HepG2 (cell line): ENCODE data around the gene SSR2.

Experiments
- CTCF ChIP-seq: sonication (generic); formaldehyde crosslinking; IDR thresholded peaks from 2 replicates; pipeline ENCODE4 v1.5.0; 2020; ENCODE audit warnings: mild to moderate bottlenecking, missing genetic modification reagents, moderate library complexity
- ELF1 ChIP-seq: sonication (generic); formaldehyde crosslinking; IDR thresholded peaks from 2 replicates; pipeline ENCODE4 v1.4.0; 2020; ENCODE audit warnings: missing genetic modification reagents
- ETV6 ChIP-seq: sonication (generic); formaldehyde crosslinking; conservative IDR thresholded peaks from 2 replicates; pipeline ENCODE4 v1.4.0; 2020; ENCODE audit warnings: missing genetic modification reagents
- EZH2 ChIP-seq: conservative IDR thresholded peaks from 2 replicates; pipeline ENCODE4 v1.6.1; 2012; ENCODE audit warnings: mild to moderate bottlenecking, low read depth, low read length, moderate library complexity
- HIVEP1 ChIP-seq: sonication (generic); formaldehyde crosslinking; IDR thresholded peaks from 2 replicates; pipeline ENCODE4 v1.4.0; 2020; ENCODE audit warnings: mild to moderate bottlenecking, missing genetic modification reagents
- MXI1 ChIP-seq: IDR thresholded peaks from 3 replicates; pipeline ENCODE4 v1.6.1; 2012; ENCODE audit warnings: low read depth, low read length, inconsistent platforms, borderline replicate concordance
- PHF5A ChIP-seq: IDR thresholded peaks from one replicate; pipeline ENCODE4 v1.6.1; 2018; ENCODE audit warnings: low read depth, missing genetic modification reagents; ENCODE audit not compliant: unreplicated experiment
- TBX2 ChIP-seq: sonication (generic); formaldehyde crosslinking; IDR thresholded peaks from 2 replicates; pipeline ENCODE4 v1.5.0; 2020; ENCODE audit warnings: missing genetic modification reagents, mild to moderate bottlenecking, borderline replicate concordance
- ZNF331 ChIP-seq: sonication (generic); formaldehyde crosslinking; IDR thresholded peaks from 2 replicates; pipeline ENCODE4 v1.4.0; 2020; ENCODE audit warnings: missing genetic modification reagents
- ZNF513 ChIP-seq: sonication (generic); formaldehyde crosslinking; conservative IDR thresholded peaks from 2 replicates; pipeline ENCODE4 v1.5.0; 2020; ENCODE audit warnings: missing genetic modification reagents
- ZNF749 ChIP-seq: sonication (generic); formaldehyde crosslinking; IDR thresholded peaks from 2 replicates; pipeline ENCODE4 v1.8.0; 2022; ENCODE audit warnings: mild to moderate bottlenecking, missing genetic modification reagents, moderate library complexity, borderline replicate concordance
- TF ChIP-seq, protein P1 (sequence below), 2 experiments: sonication (generic) in 1 of 2; formaldehyde crosslinking in 1 of 2; IDR thresholded peaks; 2 replicates each; pipeline versions ENCODE4 v1.4.0 to v1.6.1; 2016 to 2020; ENCODE audit warnings: borderline replicate concordance in 1 of 2, low read depth in 1 of 2, mild to moderate bottlenecking in 1 of 2, missing genetic modification reagents in 1 of 2
- TF ChIP-seq, protein P2 (sequence below): fragments of 450-650 bp; IDR thresholded peaks from 2 replicates; pipeline ENCODE4 v1.6.1; 2017

GRCh38 chr1:155970531-155971167 is 50.1 kb downstream of the SSR2 start:
- TF ChIP-seq ETV6 (CRISPR knock-in tag) (no peak), EZH2 (no peak), PHF5A (no peak), HIVEP1 (CRISPR knock-in tag) (no peak), ZNF513 (no peak), ELF1 (CRISPR knock-in tag) (no peak), ZNF749 (no peak), TBX2 (CRISPR knock-in tag) (no peak), MXI1 (no peak), ZNF331 (CRISPR knock-in tag) (no peak), CTCF (CRISPR knock-in tag) (no peak)
- TF ChIP-seq, protein P1, sequence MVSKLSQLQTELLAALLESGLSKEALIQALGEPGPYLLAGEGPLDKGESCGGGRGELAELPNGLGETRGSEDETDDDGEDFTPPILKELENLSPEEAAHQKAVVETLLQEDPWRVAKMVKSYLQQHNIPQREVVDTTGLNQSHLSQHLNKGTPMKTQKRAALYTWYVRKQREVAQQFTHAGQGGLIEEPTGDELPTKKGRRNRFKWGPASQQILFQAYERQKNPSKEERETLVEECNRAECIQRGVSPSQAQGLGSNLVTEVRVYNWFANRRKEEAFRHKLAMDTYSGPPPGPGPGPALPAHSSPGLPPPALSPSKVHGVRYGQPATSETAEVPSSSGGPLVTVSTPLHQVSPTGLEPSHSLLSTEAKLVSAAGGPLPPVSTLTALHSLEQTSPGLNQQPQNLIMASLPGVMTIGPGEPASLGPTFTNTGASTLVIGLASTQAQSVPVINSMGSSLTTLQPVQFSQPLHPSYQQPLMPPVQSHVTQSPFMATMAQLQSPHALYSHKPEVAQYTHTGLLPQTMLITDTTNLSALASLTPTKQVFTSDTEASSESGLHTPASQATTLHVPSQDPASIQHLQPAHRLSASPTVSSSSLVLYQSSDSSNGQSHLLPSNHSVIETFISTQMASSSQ (IDR thresholded peaks at IDR 0.05; ENCODE audit: low read depth) = no peak
- TF ChIP-seq, protein P1 (CRISPR knock-in tag; IDR thresholded peaks at IDR 0.05; ENCODE audit: borderline replicate concordance) = no peak
- TF ChIP-seq, protein P2, sequence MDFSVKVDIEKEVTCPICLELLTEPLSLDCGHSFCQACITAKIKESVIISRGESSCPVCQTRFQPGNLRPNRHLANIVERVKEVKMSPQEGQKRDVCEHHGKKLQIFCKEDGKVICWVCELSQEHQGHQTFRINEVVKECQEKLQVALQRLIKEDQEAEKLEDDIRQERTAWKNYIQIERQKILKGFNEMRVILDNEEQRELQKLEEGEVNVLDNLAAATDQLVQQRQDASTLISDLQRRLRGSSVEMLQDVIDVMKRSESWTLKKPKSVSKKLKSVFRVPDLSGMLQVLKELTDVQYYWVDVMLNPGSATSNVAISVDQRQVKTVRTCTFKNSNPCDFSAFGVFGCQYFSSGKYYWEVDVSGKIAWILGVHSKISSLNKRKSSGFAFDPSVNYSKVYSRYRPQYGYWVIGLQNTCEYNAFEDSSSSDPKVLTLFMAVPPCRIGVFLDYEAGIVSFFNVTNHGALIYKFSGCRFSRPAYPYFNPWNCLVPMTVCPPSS = no peak
